ENCODE results near the gene CASP5. TPM values are rescaled to one million over a fixed set of nuclear protein-coding genes. Genes with fewer than 3 reads are reported as not detected.
"Not testable (repeated sequence)": the region's sequence is repeated elsewhere in the genome, so short reads cannot be mapped to it uniquely, and the experiment has no call there.

The CASP5 gene
- polyA plus RNA-seq (2011; rRNA removed) (not detected in 2 replicates), polyA minus RNA-seq (2011; rRNA and poly(A)+ RNA removed) (not detected in 2 replicates)

DNA sequence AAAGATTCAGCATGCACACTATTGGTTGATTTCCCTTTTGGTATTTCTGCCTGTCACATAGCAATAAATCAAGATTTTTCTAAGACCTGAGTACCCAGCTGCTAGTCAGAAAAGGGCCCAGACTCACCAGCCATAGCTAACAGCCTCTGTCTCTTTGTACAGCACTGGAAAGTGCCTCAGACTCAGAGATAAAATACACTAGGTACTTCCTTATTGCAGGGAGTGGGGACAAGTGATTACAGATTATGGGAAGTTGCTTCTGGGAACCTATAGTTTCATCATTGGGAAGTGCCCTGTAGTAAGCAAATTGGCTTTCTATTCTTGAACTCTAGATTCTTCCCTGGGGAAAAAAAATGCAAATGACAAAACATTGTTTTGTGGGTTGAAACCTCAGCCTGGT is at the start of gene CASP5:
CASP5 (minus strand) TSS at position 166 of the 400 bp plus-strand sequence; CDS start at position 134, 32 bp downstream.
- Histone ChIP-seq H3K27me3 (ENCODE audit: control insufficient read depth, insufficient read depth, low read length) (no peaks in the 10 kb centered on the region), H3K36me3 (ENCODE audit: control insufficient read depth, insufficient read depth, low read length) (no peaks in the 10 kb centered on the region; the same call in 1 of the 2 replicates), H3K4me3 (ENCODE audit: low read depth, low read length) (no peak within 1 kb of the TSS)
- no peak for DNase-seq (ENCODE audit: low read depth)
- CTCF ChIA-PET, result no interaction called here
- POLR2A ChIA-PET, result no interaction called here
- TF ChIP-seq, protein P1, sequence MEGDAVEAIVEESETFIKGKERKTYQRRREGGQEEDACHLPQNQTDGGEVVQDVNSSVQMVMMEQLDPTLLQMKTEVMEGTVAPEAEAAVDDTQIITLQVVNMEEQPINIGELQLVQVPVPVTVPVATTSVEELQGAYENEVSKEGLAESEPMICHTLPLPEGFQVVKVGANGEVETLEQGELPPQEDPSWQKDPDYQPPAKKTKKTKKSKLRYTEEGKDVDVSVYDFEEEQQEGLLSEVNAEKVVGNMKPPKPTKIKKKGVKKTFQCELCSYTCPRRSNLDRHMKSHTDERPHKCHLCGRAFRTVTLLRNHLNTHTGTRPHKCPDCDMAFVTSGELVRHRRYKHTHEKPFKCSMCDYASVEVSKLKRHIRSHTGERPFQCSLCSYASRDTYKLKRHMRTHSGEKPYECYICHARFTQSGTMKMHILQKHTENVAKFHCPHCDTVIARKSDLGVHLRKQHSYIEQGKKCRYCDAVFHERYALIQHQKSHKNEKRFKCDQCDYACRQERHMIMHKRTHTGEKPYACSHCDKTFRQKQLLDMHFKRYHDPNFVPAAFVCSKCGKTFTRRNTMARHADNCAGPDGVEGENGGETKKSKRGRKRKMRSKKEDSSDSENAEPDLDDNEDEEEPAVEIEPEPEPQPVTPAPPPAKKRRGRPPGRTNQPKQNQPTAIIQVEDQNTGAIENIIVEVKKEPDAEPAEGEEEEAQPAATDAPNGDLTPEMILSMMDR (IDR thresholded peaks at IDR 0.05; ENCODE audit: insufficient read depth, low read depth, low read length), result no peak

DNA sequence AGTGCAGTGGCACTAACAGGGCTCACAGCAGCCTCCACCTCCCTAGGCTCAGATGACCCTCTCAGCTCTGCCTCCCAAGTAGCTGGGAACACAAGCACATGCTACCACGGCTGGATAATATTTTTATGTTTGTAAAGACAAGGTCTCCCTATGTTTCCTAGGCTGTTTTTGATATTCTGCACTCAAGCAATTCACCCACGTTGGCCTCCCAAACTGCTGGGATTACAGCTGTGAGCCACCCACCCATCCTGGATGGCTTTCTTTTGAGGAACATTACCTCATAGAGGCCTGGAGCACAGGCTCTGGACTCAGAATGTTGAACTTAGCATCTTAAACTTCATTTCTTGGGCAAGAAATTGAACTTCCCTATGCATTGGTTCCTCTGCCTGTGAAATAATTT is 49.1 kb upstream of the CASP5 start:
- CTCF ChIA-PET; DNase-seq (ENCODE audit: low read depth); H3K4me3 ChIP-seq (ENCODE audit: low read depth, low read length); H3K36me3 ChIP-seq (ENCODE audit: control insufficient read depth, insufficient read depth, low read length); H3K27me3 ChIP-seq (ENCODE audit: control insufficient read depth, insufficient read depth, low read length); POLR2A ChIA-PET: not testable (repeated sequence)

DNA sequence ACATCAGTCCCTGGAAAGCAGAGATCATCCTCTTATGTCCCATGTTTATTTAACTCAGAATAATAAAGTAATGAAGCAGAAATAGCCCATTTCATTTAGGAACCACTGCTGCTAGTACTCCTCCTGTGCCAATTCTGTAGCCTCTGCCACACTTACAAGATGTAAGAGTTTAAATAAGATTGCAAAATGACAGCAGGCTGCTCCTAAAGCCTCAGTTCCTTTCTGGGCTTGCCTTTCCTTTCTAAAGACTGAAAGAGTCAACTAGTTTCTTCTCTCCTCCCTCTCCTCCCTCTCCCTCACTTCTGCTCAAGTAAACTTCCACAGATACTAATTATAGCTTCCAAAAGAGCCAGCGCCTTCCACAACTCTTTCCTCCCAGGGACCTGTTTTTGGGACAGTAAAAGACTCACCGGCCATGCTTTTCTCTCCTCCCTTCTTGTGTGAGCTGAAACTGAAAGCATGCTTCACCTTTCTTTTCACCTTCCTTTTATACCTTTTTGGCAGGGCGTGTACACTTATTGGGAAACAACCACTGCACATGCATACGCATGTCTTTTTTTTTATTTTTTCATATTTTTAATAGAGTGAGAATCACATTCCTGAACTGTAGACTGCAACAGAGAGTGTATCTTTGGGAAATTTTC is 48.2 kb upstream of the CASP5 start:
- POLR2A ChIA-PET, result no interaction called here
- H3K27me3 ChIP-seq (ENCODE audit: control insufficient read depth, insufficient read depth, low read length), result no peaks in the 10 kb centered on the region
- no peaks in the 10 kb centered on the region for H3K36me3 ChIP-seq (ENCODE audit: control insufficient read depth, insufficient read depth, low read length)
- DNase-seq (ENCODE audit: low read depth), result no peak
- CTCF ChIA-PET, result interaction anchor here (0.7 kb wide), 1 partner anchor 154 kb away, joined by 3 read pairs; no protein-coding TSS in a partner anchor
- H3K4me3 ChIP-seq (ENCODE audit: low read depth, low read length), result no peak overlapping the region
- TF ChIP-seq, protein P1 (IDR thresholded peaks at IDR 0.05; ENCODE audit: insufficient read depth, low read depth, low read length), result no peak

DNA sequence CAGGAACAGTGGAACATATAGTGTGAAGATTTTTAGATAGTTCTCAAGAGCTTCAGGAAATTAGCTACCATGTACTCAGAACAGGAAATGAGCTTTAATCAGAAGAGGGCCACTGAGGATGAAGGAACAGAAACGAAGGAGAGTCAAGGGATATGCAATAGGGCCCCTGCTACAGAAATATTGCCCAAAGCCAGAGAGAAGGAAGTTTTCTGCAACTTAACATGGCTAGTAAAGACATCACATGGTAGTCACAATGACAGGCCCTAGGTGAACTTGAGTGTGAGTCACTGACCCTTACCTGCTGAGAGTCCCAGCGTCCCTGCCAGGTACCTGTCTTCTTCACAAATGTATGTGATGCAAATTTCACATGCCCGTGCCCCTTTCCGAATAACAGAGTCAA is 47.3 kb upstream of the CASP5 start:
- no peak for DNase-seq (ENCODE audit: low read depth)
- CTCF ChIA-PET, result no interaction called here
- H3K4me3 ChIP-seq (ENCODE audit: low read depth, low read length), result no peak overlapping the region
- TF ChIP-seq, protein P1 (IDR thresholded peaks at IDR 0.05; ENCODE audit: insufficient read depth, low read depth, low read length), result no peak
- no peaks in the 10 kb centered on the region for H3K27me3 ChIP-seq (ENCODE audit: control insufficient read depth, insufficient read depth, low read length)
- POLR2A ChIA-PET, result no interaction called here
- H3K36me3 ChIP-seq (ENCODE audit: control insufficient read depth, insufficient read depth, low read length), result no peaks in the 10 kb centered on the region

DNA sequence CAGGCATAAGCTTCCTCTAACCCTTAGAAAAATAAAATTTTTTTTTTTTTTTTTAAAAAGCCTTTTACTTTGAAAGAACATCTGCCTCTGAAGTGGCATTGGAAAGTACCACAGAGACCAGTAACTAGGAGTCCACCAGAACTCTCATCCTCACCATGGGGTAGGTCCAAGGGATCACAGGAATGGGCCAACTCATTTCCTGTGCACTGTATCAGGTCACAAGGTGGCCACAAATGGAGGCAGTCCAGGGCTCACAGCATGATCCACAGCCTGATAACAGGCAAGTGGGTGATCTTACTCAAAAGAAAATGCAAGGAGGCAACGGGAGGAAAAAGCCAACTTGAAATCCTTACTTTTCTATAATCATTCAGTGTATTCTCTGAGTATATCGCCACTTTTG is 46.8 kb upstream of the CASP5 start:
- H3K36me3 ChIP-seq (ENCODE audit: control insufficient read depth, insufficient read depth, low read length); H3K4me3 ChIP-seq (ENCODE audit: low read depth, low read length); POLR2A ChIA-PET; DNase-seq (ENCODE audit: low read depth); H3K27me3 ChIP-seq (ENCODE audit: control insufficient read depth, insufficient read depth, low read length); CTCF ChIA-PET: not testable (repeated sequence)

DNA sequence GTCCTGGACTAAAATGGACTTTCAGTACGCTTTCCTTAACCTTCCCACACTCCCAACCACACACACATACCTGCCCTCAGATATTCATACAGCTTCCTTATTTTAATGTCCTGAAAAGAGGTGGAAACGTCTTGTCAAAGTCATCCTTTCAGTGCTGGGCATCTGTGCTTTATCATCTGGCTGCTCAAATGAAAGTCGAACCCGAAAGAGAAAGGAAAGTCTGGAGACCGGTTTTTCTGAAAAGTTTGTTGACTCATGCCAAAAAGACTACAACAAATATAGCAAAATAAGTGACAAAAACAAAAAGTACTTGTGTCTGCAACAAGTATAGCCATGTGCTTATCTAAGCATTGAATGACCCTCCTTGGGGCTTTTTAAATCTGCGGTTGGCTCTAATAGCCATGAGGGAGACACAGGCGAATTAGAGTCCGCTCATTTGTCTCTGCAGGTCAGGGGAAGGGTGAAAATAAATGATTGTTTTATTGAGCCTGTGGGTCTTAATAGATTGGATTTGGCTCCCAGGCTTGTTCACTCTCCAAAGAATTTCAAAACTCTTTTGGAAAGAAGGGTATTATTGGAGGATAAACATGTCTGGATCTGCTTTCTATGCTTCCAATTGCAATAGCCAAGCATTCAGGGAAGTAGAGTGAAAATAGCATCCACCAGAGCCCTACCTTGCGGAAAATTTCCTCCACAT is 40.4 kb upstream of the CASP5 start:
- H3K4me3 ChIP-seq (ENCODE audit: low read depth, low read length); DNase-seq (ENCODE audit: low read depth); H3K36me3 ChIP-seq (ENCODE audit: control insufficient read depth, insufficient read depth, low read length); CTCF ChIA-PET; H3K27me3 ChIP-seq (ENCODE audit: control insufficient read depth, insufficient read depth, low read length); POLR2A ChIA-PET: not testable (repeated sequence)
